Endothelial cell of umbilical vein (primary cell): Measurements from ENCODE around the gene TNIP1. TPM values are rescaled to one million over a fixed set of nuclear protein-coding genes. Genes with fewer than 3 reads are reported as not detected.
A peak's percentile ranks its signal among the peaks of the same experiment; 100 is the strongest.

Experiments
- BruUV-seq: library from RNA; stranded (reverse); fragments of 400-500 nt; replicated peaks from 2 replicates; lab custom pipeline; 2021; lab: Mats Ljungman, UMichigan
- CTCF ChIA-PET: fragments of 300-600, 350-600 bp; sonication (Branson Sonifier 250); formaldehyde crosslinking; loops from one replicate; lab custom pipeline; 2021; ENCODE audit warnings: antibody characterized with exemption, inconsistent platforms; lab: Charles Lee
- POLR2A ChIA-PET: fragments of 300-600, 350-600 bp; sonication (Branson Sonifier 250); formaldehyde crosslinking; loops from one replicate; lab custom pipeline; 2021; ENCODE audit warnings: antibody characterized with exemption, inconsistent platforms; lab: Charles Lee
- DNase-seq: peaks from one replicate; pipeline ENCODE4 v3.0.0-alpha.2; 2011; ENCODE audit warnings: low read depth, low spot score
- FAIRE-seq: peaks from 2 replicates; lab custom pipeline; 2011; peaks lifted over from hg19 to GRCh38; lab: Jason Lieb, UNC
- H2AFZ ChIP-seq: 2 replicates; pipeline ENCODE4 v1.6.0; 2012; ENCODE audit warnings: low read depth, low read length, control low read depth, inconsistent platforms
- H3K27ac ChIP-seq: 2 replicates; pipeline ENCODE4 v1.5.1; 2011; ENCODE audit warnings: low read depth, mild to moderate bottlenecking, control low read depth, low read length, moderate library complexity; ENCODE audit not compliant: insufficient read depth
- H3K27me3 ChIP-seq, 2 experiments: 2 replicates each; pipeline versions ENCODE4 v1.6.0 to v1.6.1; 2011; ENCODE audit warnings: low read length in 2 of 2, mixed read lengths in 1 of 2; ENCODE audit not compliant: control insufficient read depth in 2 of 2, insufficient read depth in 2 of 2
- H3K36me3 ChIP-seq, 2 experiments: 2 replicates in 1 of 2; 3 replicates in 1 of 2; pipeline ENCODE4 v1.5.1; 2011; ENCODE audit warnings: low read length in 2 of 2, mild to moderate bottlenecking in 1 of 2, moderate library complexity in 1 of 2; ENCODE audit not compliant: control insufficient read depth in 2 of 2, insufficient read depth in 2 of 2; ENCODE audit errors: extremely low read depth in 1 of 2
- H3K4me1 ChIP-seq: 3 replicates; pipeline ENCODE4 v1.5.1; 2011; ENCODE audit warnings: mild to moderate bottlenecking, low read length; ENCODE audit not compliant: control insufficient read depth, insufficient read depth; ENCODE audit errors: extremely low read depth
- H3K4me2 ChIP-seq: 2 replicates; pipeline ENCODE4 v1.6.1; 2011; ENCODE audit warnings: low read length, control low read depth, mixed read lengths; ENCODE audit not compliant: insufficient read depth
- H3K4me3 ChIP-seq, 3 experiments: fragments of 200-600 bp in 1 of 3; sonication (generic), shearing (Covaris generic) in 1 of 3; replicated peaks in 1 of 3; 2 replicates each; pipeline ENCODE4 v1.5.1; 2011 to 2016; ENCODE audit warnings: control low read depth in 3 of 3, low read length in 3 of 3, mild to moderate bottlenecking in 2 of 3, inconsistent platforms in 1 of 3, low read depth in 1 of 3, moderate library complexity in 1 of 3; ENCODE audit not compliant: insufficient read depth in 1 of 3
- H3K79me2 ChIP-seq: 2 replicates; pipeline ENCODE4 v1.6.0; 2012; ENCODE audit warnings: low read length, inconsistent platforms; ENCODE audit not compliant: control insufficient read depth, insufficient read depth
- H3K9ac ChIP-seq: replicated peaks from 2 replicates; pipeline ENCODE3; 2011; ENCODE audit warnings: low read length, control low read depth; ENCODE audit not compliant: insufficient read depth; ENCODE audit errors: extremely low read depth
- H3K9me1 ChIP-seq: replicated peaks from 3 replicates; pipeline ENCODE4 v1.6.0; 2011; ENCODE audit warnings: mild to moderate bottlenecking, low read length; ENCODE audit not compliant: control insufficient read depth, insufficient read depth; ENCODE audit errors: extremely low read depth
- H3K9me3 ChIP-seq: replicated peaks from 2 replicates; pipeline ENCODE4 v1.5.1; 2012; ENCODE audit warnings: low read length, inconsistent platforms; ENCODE audit not compliant: control insufficient read depth, insufficient read depth
- H4K20me1 ChIP-seq: replicated peaks from 2 replicates; pipeline ENCODE3; 2011; ENCODE audit warnings: mild to moderate bottlenecking, low read length; ENCODE audit not compliant: control insufficient read depth, insufficient read depth; ENCODE audit errors: extremely low read depth
- CTCF ChIP-seq, 2 donors: IDR thresholded peaks; 1 replicate in 1 of 2; 2 replicates in 1 of 2; pipeline ENCODE4 v1.5.1; 2011; ENCODE audit warnings: low read length in 2 of 2, mild to moderate bottlenecking in 2 of 2, moderate library complexity in 2 of 2, control low read depth in 1 of 2, inconsistent platforms in 1 of 2, low read depth in 1 of 2; ENCODE audit not compliant: insufficient read depth in 1 of 2; ENCODE audit errors: extremely low read depth in 1 of 2
- EZH2 ChIP-seq: IDR thresholded peaks from 2 replicates; pipeline ENCODE4 v1.6.1; 2012; ENCODE audit warnings: borderline replicate concordance, low read depth, mild to moderate bottlenecking, moderate library complexity, low read length, inconsistent platforms; ENCODE audit not compliant: severe bottlenecking
- FOS ChIP-seq: IDR thresholded peaks from 2 replicates; pipeline ENCODE4 v1.6.1; 2011; ENCODE audit warnings: mild to moderate bottlenecking, low read length, moderate library complexity, borderline replicate concordance; ENCODE audit not compliant: insufficient read depth
- GATA2 ChIP-seq: IDR thresholded peaks from 2 replicates; pipeline ENCODE4 v1.7.0; 2011; ENCODE audit warnings: low read depth, mild to moderate bottlenecking, moderate library complexity, mixed read lengths, low read length; ENCODE audit not compliant: insufficient read length, insufficient read depth
- JUN ChIP-seq: IDR thresholded peaks from 2 replicates; pipeline ENCODE4 v1.6.1; 2011; ENCODE audit warnings: borderline replicate concordance, low read depth; ENCODE audit not compliant: insufficient read length, insufficient read depth
- MAX ChIP-seq: IDR thresholded peaks from 2 replicates; pipeline ENCODE4 v1.6.1; 2011; ENCODE audit not compliant: insufficient read depth, insufficient read length
- MYC ChIP-seq: IDR thresholded peaks from one replicate; pipeline ENCODE4 v1.6.1; 2011; ENCODE audit warnings: mild to moderate bottlenecking, low read depth, low read length
- POLR2A ChIP-seq: IDR thresholded peaks from 2 replicates; pipeline ENCODE4 v1.6.1; 2012; ENCODE audit warnings: low read depth, mild to moderate bottlenecking, control low read depth, low read length
- POLR2AphosphoS5 ChIP-seq: IDR thresholded peaks from 2 replicates; pipeline ENCODE4 v1.6.1; 2012; ENCODE audit warnings: low read depth, mild to moderate bottlenecking, control low read depth, low read length, moderate library complexity; ENCODE audit not compliant: insufficient read depth
- dilution Hi-C: fragments of 300-500 bp; cut with MboI; formaldehyde crosslinking; loops from one replicate; pipeline ENCODE4 v1.15.0; 2019; ENCODE audit warnings: low sequenced_read_pairs; ENCODE audit not compliant: extremely low pct_ligation_motif_present
- intact Hi-C: fragments of 100-400 bp; cut with micrococcal nuclease; formaldehyde crosslinking; loops from one replicate; pipeline ENCODE4 v1.10.0; 2022
- polyA plus RNA-seq, 4 experiments: library from polyadenylated mRNA; depleted of rRNA in 3 of 4; stranded (reverse) in 3 of 4; unstranded in 1 of 4; fragments of >200 nt; gene quantifications; 2 replicates each; pipeline versions ENCODE4 v1.2.1 to v1.2.3, GENCODE V29; 2011 to 2012; ENCODE audit warnings: missing spikeins in 1 of 4
- total RNA-seq: library from RNA; stranded (reverse); gene quantifications from 2 replicates; pipeline ENCODE4 v1.2.3, GENCODE V29; 2021

TNIP1 gene
- total and polyA plus RNA-seq, 2 donors (not counting 3 experiments of a cell fraction or from before 2014, with no cell fraction given): 43.0 to 96.8 TPM

- Histone ChIP-seq H3K36me3 (peaks cover 22 to 63% of the 10 kb centered on the region in 2 experiments), H3K27me3 (no peaks in the 10 kb centered on the region), H3K4me1 (no peaks in the 10 kb centered on the region), H3K9me1 (no peaks in the 10 kb centered on the region), H4K20me1 (no peaks in the 10 kb centered on the region), H3K79me2 (no peaks in the 10 kb centered on the region), H3K4me2 (no peak overlapping the region), H3K9me3 (no peaks in the 10 kb centered on the region), H3K4me3 (no peak overlapping the region), H3K27ac (no peak overlapping the region), H2AFZ (no peak overlapping the region), H3K9ac (no peak overlapping the region)
- TF ChIP-seq CTCF (IDR thresholded peaks at IDR 0.05; ENCODE audit: extremely low read depth in 1 of 2, insufficient read depth in 1 of 2, low read depth in 1 of 2, low read length in 2 of 2): peak; percentile 69 to 86
- no peak for TF ChIP-seq JUN
- peak; percentile 57 for DNase-seq
- intact Hi-C loops (loop anchor here (1.0 to 5.0 kb wide), 5 partner anchors 31 to 397 kb away; partner anchors contain the start of gene ANXA6), dilution Hi-C loops (no loop called here)
- peak; percentile 88 for FAIRE-seq
- ChIA-PET POLR2A (interaction anchor here (2.0 kb wide), 1 partner anchor 39 kb away, joined by 11 read pairs; no protein-coding TSS in a partner anchor), CTCF (interaction anchor here (0.6 to 10.2 kb wide), 51 partner anchors 9 to 526 kb away, joined by 3 to 409 read pairs (median 6); partner anchors contain the start of genes ANXA6, CCDC69, GM2A and TNIP1)
- BruUV-seq: no TSS peak
Observed at GRCh38 chr5:151126199-151126645, 45.4 kb upstream of the TNIP1 start.

- Histone ChIP-seq H3K9ac (no peak overlapping the region), H4K20me1 (no peaks in the 10 kb centered on the region), H3K9me1 (no peaks in the 10 kb centered on the region), H3K36me3 (peaks cover 29 to 55% of the 10 kb centered on the region in 2 experiments), H3K79me2 (no peaks in the 10 kb centered on the region), H3K4me2 (no peak overlapping the region), H2AFZ (no peak overlapping the region), H3K9me3 (no peaks in the 10 kb centered on the region), H3K27ac (no peak overlapping the region), H3K27me3 (no peaks in the 10 kb centered on the region), H3K4me1 (no peaks in the 10 kb centered on the region), H3K4me3 (no peak overlapping the region)
- ChIA-PET POLR2A (interaction anchor here (2.0 kb wide), 1 partner anchor 40 kb away, joined by 11 read pairs; no protein-coding TSS in a partner anchor), CTCF (interaction anchor here (0.6 to 10.2 kb wide), 43 partner anchors 9 to 527 kb away, joined by 3 to 409 read pairs (median 7); partner anchors contain the start of genes ANXA6, CCDC69, GM2A and TNIP1)
- no TSS peak for BruUV-seq
- dilution Hi-C loops (no loop called here), intact Hi-C loops (loop anchor here (5.0 kb wide), 1 partner anchor 192 kb away; no protein-coding TSS in a partner anchor)
- DNase-seq: no peak
- no peak for FAIRE-seq
- TF ChIP-seq POLR2AphosphoS5 (no peak), MAX (no peak), CTCF (IDR thresholded peaks at IDR 0.05; ENCODE audit: extremely low read depth in 1 of 2, insufficient read depth in 1 of 2, low read depth in 1 of 2, low read length in 2 of 2) (no peak), EZH2 (no peak), JUN (no peak), FOS (no peak), GATA2 (no peak), MYC (no peak), POLR2A (no peak)
Observed at GRCh38 chr5:151125421-151125820, 44.6 kb upstream of the TNIP1 start.
